Hematopoietic multipotent progenitor cell treated with erythropoietin and hydrocortisone succinate and interleukin-3 and kit ligand, for 17 days (in vitro differentiated cells): Measurements from ENCODE around the gene INTS11.
"Not testable (repeated sequence)": the region's sequence is repeated elsewhere in the genome, so short reads cannot be mapped to it uniquely, and the experiment has no call there.

Source experiments
- DNase-seq: peaks from one replicate; pipeline ENCODE4 v3.0.0-alpha.2; 2015; ENCODE audit warnings: low spot score

The INTS11 gene

DNA sequence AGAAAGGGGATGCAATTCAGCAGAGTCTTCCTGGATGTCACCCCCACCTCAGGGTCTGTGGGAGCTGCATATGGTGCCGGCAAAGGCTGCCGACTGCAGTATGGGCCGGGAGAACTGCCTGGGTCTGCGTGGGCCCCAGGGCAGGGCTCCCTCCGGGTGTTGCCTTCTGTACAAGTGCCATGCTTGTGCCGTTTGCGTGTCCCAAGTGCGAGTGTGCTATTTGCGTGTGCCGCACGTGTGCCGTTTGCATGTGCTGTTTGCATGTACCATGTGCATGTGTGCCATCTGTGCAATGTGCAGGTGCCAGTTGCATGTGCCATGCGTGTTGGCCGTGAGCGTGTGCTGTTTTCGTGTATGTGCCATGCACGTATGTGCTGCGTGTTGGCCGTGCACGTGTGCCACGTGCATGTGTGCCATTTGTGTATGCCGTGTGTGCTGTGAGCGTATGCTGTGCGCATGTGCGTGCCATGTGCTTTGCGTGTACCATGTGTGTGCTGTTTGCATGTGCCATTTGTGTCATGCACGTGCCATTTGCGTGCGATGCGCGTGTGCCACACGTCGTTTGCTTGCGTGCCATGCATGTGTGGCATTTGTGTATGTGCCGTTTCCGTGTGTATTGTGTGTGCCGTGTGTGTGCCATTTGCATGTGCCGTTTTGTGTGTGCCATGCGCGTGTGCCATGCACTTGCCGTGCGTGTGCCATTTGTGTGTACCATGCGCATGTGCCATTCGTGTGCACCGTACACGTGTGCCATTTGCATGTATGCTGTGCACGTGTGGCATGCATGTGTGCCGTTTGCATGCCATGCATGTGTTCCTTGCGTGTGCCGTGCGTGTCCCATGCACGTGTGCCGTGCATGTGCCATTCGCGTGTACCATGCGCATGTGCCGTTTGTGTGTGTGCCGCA lies 5.1 kb upstream of the INTS11 start:
- DNase-seq, result no peak

- no peak for DNase-seq
These were observed 3.8 kb upstream of the INTS11 start for GRCh38 chr1:1328254-1328653.

- no peak for DNase-seq
These were observed 2.8 kb upstream of the INTS11 start for GRCh38 chr1:1327291-1327690.

DNA sequence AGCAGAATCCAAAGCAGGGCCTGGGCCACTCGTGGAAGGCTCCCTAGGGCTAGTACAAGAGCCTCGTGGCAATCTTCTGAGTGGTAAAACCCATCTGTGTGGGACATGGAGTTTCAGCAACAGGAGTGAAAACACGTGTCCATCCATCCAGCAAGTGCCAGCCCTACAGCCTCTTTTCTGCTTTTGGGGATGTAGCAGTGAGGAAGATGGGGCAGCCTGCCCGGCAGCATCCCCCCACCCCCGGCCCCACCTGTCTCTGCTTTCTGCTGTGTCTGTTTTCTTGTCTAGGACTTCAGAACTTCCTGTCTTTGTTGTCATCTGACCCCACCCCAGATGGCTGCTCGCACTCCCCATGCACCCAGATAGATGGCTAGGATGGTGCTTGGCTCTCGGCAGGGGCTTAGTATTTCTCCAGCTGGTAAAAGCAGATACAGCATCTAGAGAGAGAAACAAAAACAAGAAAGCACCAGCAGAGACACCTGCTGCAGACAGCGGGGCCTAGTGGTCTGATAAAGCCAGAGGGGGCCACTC lies 1.7 kb upstream of the INTS11 start:
- no peak for DNase-seq

DNA sequence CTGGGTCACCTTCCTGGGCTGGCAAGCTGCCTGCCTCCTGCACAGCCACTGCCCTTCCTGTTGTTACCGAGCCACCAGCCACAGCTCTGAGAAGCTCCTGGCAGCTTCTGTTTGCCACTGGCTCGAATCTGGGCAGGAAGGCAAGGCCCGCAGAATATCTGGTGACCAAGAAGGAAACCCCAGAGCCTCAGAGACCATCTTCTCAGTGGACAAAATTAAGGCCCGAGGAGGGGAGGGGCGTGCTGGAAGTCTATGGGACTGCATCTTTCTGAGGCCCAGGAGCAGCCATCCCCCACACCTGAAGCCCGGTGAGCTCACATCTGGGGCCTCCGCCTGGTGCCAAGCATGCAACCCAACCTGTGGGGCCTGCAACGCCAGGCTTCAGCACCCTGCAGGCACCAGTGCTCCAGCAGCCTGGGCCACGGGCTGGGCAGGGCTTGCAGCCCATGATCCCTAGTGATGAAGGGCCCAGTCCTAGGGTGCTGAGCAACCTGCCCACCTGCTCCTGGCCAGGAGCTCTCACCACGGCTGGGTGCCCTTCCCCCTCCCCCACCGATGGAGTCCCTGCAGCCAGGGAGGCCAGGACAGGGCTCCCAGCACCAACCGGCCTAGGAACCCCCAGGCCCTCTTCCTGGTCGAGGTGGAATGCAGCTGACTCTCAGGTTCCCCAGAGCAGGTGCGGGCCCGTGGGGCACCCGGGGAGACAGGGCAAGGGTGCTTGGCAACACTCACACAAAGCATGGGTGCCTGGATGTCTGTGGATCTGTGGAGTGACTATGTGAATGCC lies 1.0 kb upstream of the INTS11 start:
- DNase-seq, result no peak

GRCh38 chr1:1324084-1324523 lies 356 bp downstream of the INTS11 start:
- no peak for DNase-seq

DNA sequence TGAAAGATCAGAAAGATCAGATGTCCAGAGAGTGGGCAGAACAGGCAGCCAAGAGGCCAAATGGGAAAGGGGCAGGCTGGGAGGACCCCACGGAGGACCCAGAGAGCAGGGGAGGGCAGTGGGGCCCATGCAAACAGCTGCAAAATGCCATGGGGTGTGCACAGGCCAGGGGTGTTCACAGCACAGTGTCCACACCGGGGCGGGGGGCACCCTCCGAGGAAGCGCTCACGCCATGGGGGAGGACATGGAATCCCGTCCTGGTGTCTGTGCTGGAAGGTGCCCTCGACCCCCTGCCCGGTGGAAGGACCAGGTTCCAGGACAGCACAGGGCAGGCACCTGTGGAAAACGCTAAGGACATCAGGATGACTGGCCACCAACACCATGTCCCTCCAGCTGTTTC lies 1.5 kb downstream of the INTS11 start:
- DNase-seq, result no peak

- DNase-seq, result no peak
These were observed 2.0 kb downstream of the INTS11 start for GRCh38 chr1:1322418-1322817.

DNA sequence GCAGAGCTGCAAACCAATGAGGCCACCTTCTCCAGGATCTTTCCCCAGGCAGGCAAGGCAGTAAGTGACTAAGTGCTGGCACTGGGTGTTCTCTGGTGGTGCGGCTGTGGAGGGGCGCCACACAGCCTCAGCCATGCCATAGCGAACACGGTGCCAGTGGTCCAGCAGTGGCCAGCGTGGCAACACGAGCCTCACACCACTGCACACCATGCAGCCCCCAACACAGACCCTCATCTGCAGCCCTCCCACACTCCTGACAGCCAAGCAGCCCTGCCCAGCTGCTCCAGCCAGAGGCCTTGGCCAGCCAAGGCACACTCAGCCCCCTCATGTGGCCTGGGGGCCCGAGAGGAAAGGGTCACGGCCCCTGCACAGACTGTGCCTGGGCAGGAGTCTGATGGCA lies 3.0 kb downstream of the INTS11 start:
- DNase-seq, result no peak

DNA sequence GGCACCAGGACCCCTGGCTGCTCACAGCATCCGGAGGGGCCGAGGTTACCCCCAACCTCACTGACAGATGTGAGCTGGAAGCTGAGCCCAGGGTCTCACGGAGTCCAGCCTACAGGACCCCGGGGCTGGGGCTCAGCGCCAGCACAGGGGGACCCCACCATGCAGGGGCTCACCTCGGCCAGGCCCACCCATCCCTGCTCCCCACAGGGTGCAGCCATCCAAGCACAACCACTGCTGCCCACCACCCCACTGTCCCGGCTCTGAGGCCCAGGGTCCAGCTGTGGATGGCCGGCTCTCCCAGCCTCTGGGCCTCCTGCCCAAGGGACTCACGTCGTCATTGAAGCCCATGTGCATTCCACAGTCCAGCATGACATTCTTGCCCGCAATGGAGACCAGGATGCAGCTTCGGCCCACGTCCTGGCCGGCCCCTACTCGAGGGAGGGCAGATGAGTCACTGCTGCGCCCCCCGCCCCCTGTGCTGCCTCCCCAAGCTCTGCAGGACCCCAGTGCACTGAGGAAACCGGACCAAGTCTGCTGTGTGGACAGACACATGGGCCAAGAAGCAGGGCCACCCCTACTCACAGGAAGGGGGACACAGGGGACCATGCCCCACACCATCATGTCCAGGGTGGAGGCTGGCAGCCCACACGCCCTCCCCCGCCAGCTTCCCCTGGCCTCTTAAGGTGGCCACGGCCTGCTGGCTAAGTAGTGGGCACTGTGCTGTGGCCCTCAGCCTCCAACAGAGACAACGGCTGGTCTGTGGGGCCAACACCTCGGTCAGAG lies 3.6 kb downstream of the INTS11 start:
- DNase-seq, result no peak

- DNase-seq, result no peak
These were observed 4.9 kb downstream of the INTS11 start for GRCh38 chr1:1319646-1319941.

- no peak for DNase-seq
These were observed 5.4 kb downstream of the INTS11 start for GRCh38 chr1:1318777-1319645.

DNA sequence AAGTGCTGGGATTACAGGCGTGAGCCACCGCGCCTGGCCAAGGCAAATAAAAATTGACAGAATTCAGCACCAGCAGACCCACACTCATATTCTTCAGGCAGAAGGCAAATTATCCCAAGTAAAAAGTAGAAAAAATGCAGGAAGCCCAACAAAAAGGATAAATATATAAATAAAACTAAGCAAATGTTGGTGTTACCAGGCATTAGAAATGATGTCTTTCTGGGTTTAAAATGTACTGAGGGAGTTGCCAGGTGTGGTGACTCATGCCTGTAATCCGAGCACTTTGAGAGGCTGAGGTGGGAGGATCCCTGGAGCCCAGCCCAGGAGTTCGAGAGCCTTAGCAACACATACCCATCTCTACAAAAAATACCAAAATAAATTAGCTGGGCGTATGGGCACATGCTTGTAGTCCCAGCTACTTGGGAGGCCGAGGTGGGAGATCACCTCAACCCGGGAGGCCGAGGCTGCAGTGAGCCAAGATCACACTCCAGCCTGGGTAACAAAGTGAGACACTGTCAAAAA lies 6.3 kb downstream of the INTS11 start:
- DNase-seq, result peak; percentile 81

- no peak for DNase-seq
These were observed 7.0 kb downstream of the INTS11 start for GRCh38 chr1:1317420-1317819.

GRCh38 chr1:1316199-1316598 lies 8.3 kb downstream of the INTS11 start:
- DNase-seq, result not testable (repeated sequence)

DNA sequence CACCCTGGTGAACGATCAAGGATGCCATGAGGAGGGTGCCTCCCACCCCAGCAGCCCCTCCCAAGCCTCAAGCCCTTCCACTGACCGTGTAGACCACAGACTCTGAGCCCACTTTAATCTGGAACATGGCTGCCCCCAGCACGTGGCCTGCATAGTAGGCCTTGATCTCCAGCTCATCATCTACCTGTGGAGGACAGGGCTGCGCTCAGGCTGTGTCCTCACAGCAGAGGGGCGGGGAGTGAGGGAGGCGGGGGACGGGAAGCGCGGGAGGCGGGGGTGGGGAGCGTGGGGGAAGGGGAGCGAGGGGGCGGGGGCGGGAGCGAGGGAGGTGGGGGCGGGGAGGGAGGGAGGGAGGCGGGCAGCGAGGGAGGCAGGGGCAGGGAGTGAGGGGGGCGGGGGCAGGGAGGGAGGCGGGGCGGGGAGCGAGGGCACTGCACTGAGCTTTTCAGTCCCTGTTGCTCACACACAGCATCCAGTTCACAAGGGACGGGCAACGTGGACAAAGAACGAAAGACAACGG lies 9.0 kb downstream of the INTS11 start:
- no peak for DNase-seq

DNA sequence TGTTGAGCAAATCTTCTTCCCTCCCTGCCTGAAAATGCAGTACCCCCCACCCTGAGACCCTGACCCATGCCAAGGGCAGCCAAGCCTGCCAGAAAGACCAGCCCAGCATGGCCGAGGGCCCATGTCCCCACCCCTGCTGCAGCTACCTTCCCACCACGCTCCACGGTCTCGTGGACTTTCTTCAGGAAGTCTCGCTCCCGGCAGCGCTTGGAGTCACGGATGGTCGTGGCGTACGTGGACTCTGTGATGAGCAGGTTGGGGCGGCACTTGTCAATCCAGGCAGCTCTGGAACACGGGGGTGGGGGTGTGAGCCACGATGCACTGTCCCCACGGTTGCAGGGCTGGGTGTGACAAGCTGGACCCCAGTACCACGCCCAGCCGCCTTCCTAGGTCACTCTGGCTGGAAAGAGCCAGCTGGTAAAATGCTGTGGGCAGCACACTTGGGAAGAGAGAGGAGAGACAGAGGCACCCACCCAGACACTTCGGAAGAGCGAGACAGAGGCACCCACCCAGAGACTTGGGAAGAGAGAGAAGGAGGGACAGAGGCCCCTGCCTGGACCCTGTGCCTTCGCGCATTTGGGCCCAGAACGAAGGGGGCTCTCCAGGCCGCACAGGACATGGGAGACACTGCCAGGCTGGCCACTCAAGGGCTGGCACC lies 9.7 kb downstream of the INTS11 start:
- no peak for DNase-seq

GRCh38 chr1:1314237-1314586 lies 10.2 kb downstream of the INTS11 start:
- DNase-seq, result no peak

DNA sequence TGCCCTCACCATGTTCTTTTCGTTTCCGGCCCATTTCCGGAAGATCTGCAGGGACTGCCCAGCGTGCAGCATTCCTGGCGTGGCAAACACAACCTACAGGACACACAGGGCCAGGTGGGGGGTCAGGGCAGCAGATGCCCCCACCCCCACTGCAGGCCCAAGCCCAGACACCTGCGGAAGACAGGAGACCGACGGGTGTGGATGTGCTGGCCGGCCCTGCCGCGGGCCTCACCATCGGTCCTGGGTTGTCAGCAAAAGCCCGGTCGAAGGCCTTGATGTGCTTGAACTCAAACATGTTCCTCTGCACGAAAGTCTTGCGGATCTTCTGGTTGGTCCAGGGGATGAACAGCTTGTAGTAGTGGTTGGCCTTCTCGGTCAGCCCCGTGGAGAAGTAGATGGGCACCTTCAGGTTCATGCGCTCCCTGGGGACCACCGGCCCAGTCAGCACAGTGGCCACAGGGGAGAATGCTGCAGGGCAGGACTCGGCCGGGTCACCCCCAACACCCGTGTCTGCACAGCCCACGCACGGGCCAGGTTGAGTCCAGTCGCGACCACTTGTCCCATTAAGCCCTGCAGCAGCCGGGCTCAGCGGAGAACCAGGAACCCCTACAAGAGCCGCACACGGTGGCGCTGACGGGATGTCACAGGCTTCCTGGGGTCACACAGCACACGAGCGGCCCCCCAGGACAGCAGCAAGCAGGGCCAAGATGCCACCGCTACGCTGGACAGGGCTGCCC lies 10.8 kb downstream of the INTS11 start:
- DNase-seq, result no peak
